ENCODE measurements around the gene CNTN4.

Gene CNTN4

GRCh38 chr3:2477620-2478019 lies 379.0 kb downstream of the CNTN4 start:
- no peak overlapping the region for H3K4me3 ChIP-seq (replicated peaks; ENCODE audit: insufficient read depth, low read length)
- TF ChIP-seq GABPA (IDR thresholded peaks at IDR 0.05; ENCODE audit: low read depth) (no peak), POLR2AphosphoS5 (IDR thresholded peaks at IDR 0.05; ENCODE audit: low read depth) (no peak), SPI1 (IDR thresholded peaks at IDR 0.05; ENCODE audit: borderline replicate concordance, low read depth) (no peak), REST (IDR thresholded peaks at IDR 0.05; ENCODE audit: insufficient replicate concordance, low read depth) (no peak)
- TF ChIP-seq, protein P1, sequence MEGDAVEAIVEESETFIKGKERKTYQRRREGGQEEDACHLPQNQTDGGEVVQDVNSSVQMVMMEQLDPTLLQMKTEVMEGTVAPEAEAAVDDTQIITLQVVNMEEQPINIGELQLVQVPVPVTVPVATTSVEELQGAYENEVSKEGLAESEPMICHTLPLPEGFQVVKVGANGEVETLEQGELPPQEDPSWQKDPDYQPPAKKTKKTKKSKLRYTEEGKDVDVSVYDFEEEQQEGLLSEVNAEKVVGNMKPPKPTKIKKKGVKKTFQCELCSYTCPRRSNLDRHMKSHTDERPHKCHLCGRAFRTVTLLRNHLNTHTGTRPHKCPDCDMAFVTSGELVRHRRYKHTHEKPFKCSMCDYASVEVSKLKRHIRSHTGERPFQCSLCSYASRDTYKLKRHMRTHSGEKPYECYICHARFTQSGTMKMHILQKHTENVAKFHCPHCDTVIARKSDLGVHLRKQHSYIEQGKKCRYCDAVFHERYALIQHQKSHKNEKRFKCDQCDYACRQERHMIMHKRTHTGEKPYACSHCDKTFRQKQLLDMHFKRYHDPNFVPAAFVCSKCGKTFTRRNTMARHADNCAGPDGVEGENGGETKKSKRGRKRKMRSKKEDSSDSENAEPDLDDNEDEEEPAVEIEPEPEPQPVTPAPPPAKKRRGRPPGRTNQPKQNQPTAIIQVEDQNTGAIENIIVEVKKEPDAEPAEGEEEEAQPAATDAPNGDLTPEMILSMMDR (IDR thresholded peaks at IDR 0.05; ENCODE audit: insufficient read depth, low read length) = no peak
- H3K27me3 ChIP-seq (ENCODE audit: insufficient read depth, poor library complexity, severe bottlenecking) = no peaks in the 10 kb centered on the region
- H3K27ac ChIP-seq (replicated peaks) = no peak overlapping the region
- no peak for DNase-seq (ENCODE audit: low read depth in 1 of 2, low spot score in 1 of 2)

GRCh38 chr3:2484162-2485026 lies 385.7 kb downstream of the CNTN4 start:
- H3K27me3 ChIP-seq (ENCODE audit: insufficient read depth, poor library complexity, severe bottlenecking) = no peaks in the 10 kb centered on the region
- no peak overlapping the region for H3K4me3 ChIP-seq (replicated peaks; ENCODE audit: insufficient read depth, low read length)
- DNase-seq (ENCODE audit: low read depth in 1 of 2, low spot score in 1 of 2) = no peak
- no peak overlapping the region for H3K27ac ChIP-seq (replicated peaks)
- TF ChIP-seq SPI1 (IDR thresholded peaks at IDR 0.05; ENCODE audit: borderline replicate concordance, low read depth) (no peak), GABPA (IDR thresholded peaks at IDR 0.05; ENCODE audit: low read depth) (no peak), REST (IDR thresholded peaks at IDR 0.05; ENCODE audit: insufficient replicate concordance, low read depth) (no peak), POLR2AphosphoS5 (IDR thresholded peaks at IDR 0.05; ENCODE audit: low read depth) (no peak)
- TF ChIP-seq, protein P1 (IDR thresholded peaks at IDR 0.05; ENCODE audit: insufficient read depth, low read length) = no peak

- Histone ChIP-seq H3K27me3 (ENCODE audit: insufficient read depth, poor library complexity, severe bottlenecking) (no peaks in the 10 kb centered on the region), H3K4me3 (replicated peaks; ENCODE audit: insufficient read depth, low read length) (no peak overlapping the region), H3K27ac (replicated peaks) (no peak overlapping the region)
- TF ChIP-seq, protein P1 (IDR thresholded peaks at IDR 0.05; ENCODE audit: insufficient read depth, low read length) = no peak
- TF ChIP-seq REST (IDR thresholded peaks at IDR 0.05; ENCODE audit: insufficient replicate concordance, low read depth) (no peak), SPI1 (IDR thresholded peaks at IDR 0.05; ENCODE audit: borderline replicate concordance, low read depth) (no peak), GABPA (IDR thresholded peaks at IDR 0.05; ENCODE audit: low read depth) (no peak), POLR2AphosphoS5 (IDR thresholded peaks at IDR 0.05; ENCODE audit: low read depth) (no peak)
- DNase-seq (ENCODE audit: low read depth in 1 of 2, low spot score in 1 of 2) = no peak
Measured at GRCh38 chr3:2485027-2485375, 386.3 kb downstream of the CNTN4 start.
